SU-DHL-6 (cell line): ENCODE results near the gene ATP9B.

Source experiments
- EZH2phosphoT487 ChIP-seq: fragments of 200-600 bp; sonication (generic), shearing (Covaris generic); conservative IDR thresholded peaks from 2 replicates; pipeline ENCODE4 v1.6.1; 2018; ENCODE audit warnings: mild to moderate bottlenecking, antibody characterized with exemption, low read length, moderate library complexity, mixed read lengths
- TF ChIP-seq, protein P1 (sequence below): fragments of 200-600 bp; sonication (generic); IDR thresholded peaks from one replicate; pipeline ENCODE4 v1.5.1; 2017; ENCODE audit warnings: antibody characterized with exemption, mild to moderate bottlenecking, low read length, moderate library complexity; ENCODE audit not compliant: insufficient read depth, poor library complexity, severe bottlenecking

DNA sequence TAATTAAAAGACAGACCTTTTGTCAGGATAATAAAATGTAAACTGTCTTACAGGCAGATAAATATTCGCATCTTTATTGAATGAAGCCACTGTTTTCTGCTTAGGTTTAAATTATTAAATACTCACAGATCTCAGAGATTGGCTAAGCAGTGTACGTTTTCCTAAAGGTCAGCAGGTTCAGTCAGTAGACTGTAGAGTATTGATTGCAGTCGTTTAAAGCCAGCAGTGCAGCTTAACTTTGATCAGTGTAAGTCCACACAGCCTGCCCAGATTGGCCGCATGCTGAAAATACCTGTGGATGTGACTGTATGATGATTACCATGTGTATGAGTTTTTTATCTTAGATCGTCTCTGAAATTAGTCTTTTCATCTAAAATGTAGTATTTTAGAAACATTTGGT, 42.3 kb downstream of the ATP9B start:
- TF ChIP-seq, protein P1, sequence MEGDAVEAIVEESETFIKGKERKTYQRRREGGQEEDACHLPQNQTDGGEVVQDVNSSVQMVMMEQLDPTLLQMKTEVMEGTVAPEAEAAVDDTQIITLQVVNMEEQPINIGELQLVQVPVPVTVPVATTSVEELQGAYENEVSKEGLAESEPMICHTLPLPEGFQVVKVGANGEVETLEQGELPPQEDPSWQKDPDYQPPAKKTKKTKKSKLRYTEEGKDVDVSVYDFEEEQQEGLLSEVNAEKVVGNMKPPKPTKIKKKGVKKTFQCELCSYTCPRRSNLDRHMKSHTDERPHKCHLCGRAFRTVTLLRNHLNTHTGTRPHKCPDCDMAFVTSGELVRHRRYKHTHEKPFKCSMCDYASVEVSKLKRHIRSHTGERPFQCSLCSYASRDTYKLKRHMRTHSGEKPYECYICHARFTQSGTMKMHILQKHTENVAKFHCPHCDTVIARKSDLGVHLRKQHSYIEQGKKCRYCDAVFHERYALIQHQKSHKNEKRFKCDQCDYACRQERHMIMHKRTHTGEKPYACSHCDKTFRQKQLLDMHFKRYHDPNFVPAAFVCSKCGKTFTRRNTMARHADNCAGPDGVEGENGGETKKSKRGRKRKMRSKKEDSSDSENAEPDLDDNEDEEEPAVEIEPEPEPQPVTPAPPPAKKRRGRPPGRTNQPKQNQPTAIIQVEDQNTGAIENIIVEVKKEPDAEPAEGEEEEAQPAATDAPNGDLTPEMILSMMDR: no peak
- TF ChIP-seq EZH2phosphoT487: no peak
